GM19043 (cell line): ENCODE measurements around the gene ZNF232.
"Not testable (repeated sequence)": the region's sequence is repeated elsewhere in the genome, so short reads cannot be mapped to it uniquely, and the experiment has no call there.

ENCODE experiments used
- ATAC-seq: cut with Tn5 transposase; IDR thresholded peaks from one replicate; pipeline ENCODE4 v1.9.1; 2021; ENCODE audit warnings: low read depth; ENCODE audit not compliant: unreplicated experiment

The ZNF232 gene

GRCh38 chr17:5130261-5130660 is 18.6 kb upstream of the ZNF232 start:
- ATAC-seq: not testable (repeated sequence)

GRCh38 chr17:5129770-5130169 is 18.1 kb upstream of the ZNF232 start:
- ATAC-seq: not testable (repeated sequence)

- ATAC-seq: no peak
These were observed 17.3 kb upstream of the ZNF232 start for GRCh38 chr17:5128905-5129535.

GRCh38 chr17:5128387-5128786 is 16.7 kb upstream of the ZNF232 start:
- ATAC-seq: not testable (repeated sequence)

GRCh38 chr17:5127910-5128309 is 16.2 kb upstream of the ZNF232 start:
- no peak for ATAC-seq

- ATAC-seq: no peak
These were observed 15.2 kb upstream of the ZNF232 start for GRCh38 chr17:5126719-5127488.

- ATAC-seq: not testable (repeated sequence)
These were observed 13.2 kb upstream of the ZNF232 start for GRCh38 chr17:5124896-5125295.

- not testable (repeated sequence) for ATAC-seq
These were observed 12.6 kb upstream of the ZNF232 start for GRCh38 chr17:5124125-5124760.

GRCh38 chr17:5123343-5124124 is 11.9 kb upstream of the ZNF232 start:
- no peak for ATAC-seq

GRCh38 chr17:5122586-5123342 is 11.1 kb upstream of the ZNF232 start:
- no peak for ATAC-seq

GRCh38 chr17:5122056-5122455 is 10.4 kb upstream of the ZNF232 start:
- ATAC-seq: not testable (repeated sequence)

- ATAC-seq: no peak
These were observed 9.6 kb upstream of the ZNF232 start for GRCh38 chr17:5121186-5121841.

GRCh38 chr17:5120436-5121185 is 8.9 kb upstream of the ZNF232 start:
- not testable (repeated sequence) for ATAC-seq

GRCh38 chr17:5120036-5120435 is 8.4 kb upstream of the ZNF232 start:
- no peak for ATAC-seq

GRCh38 chr17:5118219-5118618 is 6.5 kb upstream of the ZNF232 start:
- no peak for ATAC-seq

GRCh38 chr17:5115673-5116651 is 4.3 kb upstream of the ZNF232 start, which contains the start of gene USP6:
Gene USP6 (plus strand): TSS chr17:5116032. CDS start chr17:5130368, 14,336 bp downstream.
- ATAC-seq: no peak

- ATAC-seq: no peak
These were observed 862 bp downstream of the ZNF232 start for GRCh38 chr17:5110816-5111215.

GRCh38 chr17:5100832-5101231 is 10.8 kb downstream of the ZNF232 start:
- ATAC-seq: no peak
